ENCODE measurements around the gene LGI4. TPM values are rescaled to one million over a fixed set of nuclear protein-coding genes. Genes with fewer than 3 reads are reported as not detected.

Gene LGI4
- total RNA-seq, result 0.16 TPM in 1 of 2 replicates, not detected in the other

GRCh38 chr19:35134601-35135242 lies at the start of gene LGI4:
Gene LGI4 (minus strand): TSS chr19:35135059. CDS start chr19:35134680, 379 bp downstream.

GRCh38 chr19:35154525-35155406 lies 19.9 kb upstream of the LGI4 start, which contains the start of gene FXYD5:
Gene FXYD5 (plus strand): TSS chr19:35154735. CDS start chr19:35155551, 816 bp downstream.

GRCh38 chr19:35143231-35143715 lies 8.4 kb upstream of the LGI4 start, which contains the start of gene FXYD7:
Gene FXYD7 (plus strand): TSS chr19:35143255. CDS start chr19:35143334, 79 bp downstream.

GRCh38 chr19:35138305-35138892 lies 3.5 kb upstream of the LGI4 start, which contains the start of gene FXYD1:
Gene FXYD1 (plus strand): TSS chr19:35138824. CDS start chr19:35140080, 1,256 bp downstream.

GRCh38 chr19:35115177-35115951 lies 19.5 kb downstream of the LGI4 start, which contains the start of gene FXYD3:
Gene FXYD3 (plus strand): TSS chr19:35115823. CDS start chr19:35119377, 3,554 bp downstream.

Other genes starting within 250 kb of the LGI4 start
- 0.36 and 3.1 TPM in 2 replicates for gene ZNF30, start 208.2 kb downstream of the LGI4 start, total RNA-seq
- 2.9 and 3.1 TPM in 2 replicates for gene ZNF792, start 170.8 kb downstream of the LGI4 start, total RNA-seq
- gene GRAMD1A, start 134.7 kb downstream of the LGI4 start, total RNA-seq, result 51.4 and 69.8 TPM in 2 replicates
- 16.2 and 31.6 TPM in 2 replicates for gene SCN1B, start 104.6 kb downstream of the LGI4 start, total RNA-seq
- 0.49 TPM in 1 of 2 replicates, not detected in the other for gene HPN, start 93.3 kb downstream of the LGI4 start, total RNA-seq
- gene FXYD3, start 19.2 kb downstream of the LGI4 start, total RNA-seq, result not detected in 2 replicates
- gene FXYD1, start 3.8 kb upstream of the LGI4 start, total RNA-seq, result 0.49 and 2.0 TPM in 2 replicates
- not detected in 2 replicates for gene FXYD7, start 8.2 kb upstream of the LGI4 start, total RNA-seq
- 101 and 147 TPM in 2 replicates for gene FXYD5, start 19.7 kb upstream of the LGI4 start, total RNA-seq
- not detected in 2 replicates for gene FAM187B, start 93.7 kb upstream of the LGI4 start, total RNA-seq
- 1.6 and 2.2 TPM in 2 replicates for gene LSR, start 113.9 kb upstream of the LGI4 start, total RNA-seq
- gene USF2, start 133.9 kb upstream of the LGI4 start, total RNA-seq, result 50.9 and 53.4 TPM in 2 replicates
- gene HAMP, start 147.5 kb upstream of the LGI4 start, total RNA-seq, result not detected in 2 replicates
- not detected in 2 replicates for gene MAG, start 157.1 kb upstream of the LGI4 start, total RNA-seq
- gene CD22, start 194.1 kb upstream of the LGI4 start, total RNA-seq, result not detected in 2 replicates
- gene FFAR1, start 212.8 kb upstream of the LGI4 start, total RNA-seq, result not detected in 2 replicates
- not detected in 2 replicates for gene FFAR3, start 223.4 kb upstream of the LGI4 start, total RNA-seq
- not detected in 2 replicates for gene GPR42, start 236.0 kb upstream of the LGI4 start, total RNA-seq